Spleen (tissue), 11 donors: ENCODE data around the gene CHST6. TPM values are rescaled to one million over a fixed set of nuclear protein-coding genes. Genes with fewer than 3 reads are reported as not detected.

Experiments
- DNase-seq: peaks from one replicate; pipeline ENCODE4 v3.0.0-alpha.2; 2020
- H3K27ac ChIP-seq, 8 donors: fragments of 200-600 bp; sonication (generic) in 7 of 8; 1 replicate in 4 of 8; 2 replicates in 4 of 8; pipeline versions ENCODE4 v1.5.0 to v1.8.0; 2016 to 2021; ENCODE audit warnings: inconsistent platforms in 4 of 8, mild to moderate bottlenecking in 4 of 8, moderate library complexity in 1 of 8
- H3K27me3 ChIP-seq, 7 donors: fragments of 200-600 bp; sonication (generic) in 6 of 7; replicated peaks in 1 of 7; 1 replicate in 4 of 7; 2 replicates in 3 of 7; pipeline versions ENCODE4 v1.5.0 to v1.8.0; 2016 to 2021; ENCODE audit warnings: inconsistent platforms in 3 of 7, mild to moderate bottlenecking in 1 of 7
- H3K36me3 ChIP-seq, 6 donors: fragments of 200-600 bp; sonication (generic) in 5 of 6; 1 replicate in 4 of 6; 2 replicates in 2 of 6; pipeline versions ENCODE4 v1.5.0 to v1.8.0; 2016 to 2021; ENCODE audit warnings: inconsistent platforms in 2 of 6
- H3K4me1 ChIP-seq, 6 donors: fragments of 200-600 bp; sonication (generic) in 5 of 6; 1 replicate in 3 of 6; 2 replicates in 3 of 6; pipeline versions ENCODE4 v1.5.0 to v1.8.0; 2016 to 2021; ENCODE audit warnings: inconsistent platforms in 3 of 6
- H3K4me3 ChIP-seq, 8 donors: fragments of 200-600 bp; sonication (generic) in 7 of 8; 1 replicate in 4 of 8; 2 replicates in 4 of 8; pipeline versions ENCODE4 v1.5.0 to v1.8.0; 2016 to 2021; ENCODE audit warnings: inconsistent platforms in 4 of 8, mild to moderate bottlenecking in 4 of 8, moderate library complexity in 2 of 8
- H3K9me3 ChIP-seq, 8 donors: fragments of 200-600 bp; sonication (generic) in 7 of 8; 1 replicate in 4 of 8; 2 replicates in 4 of 8; pipeline versions ENCODE4 v1.5.0 to v1.8.0; 2016 to 2021; ENCODE audit warnings: inconsistent platforms in 4 of 8
- CTCF ChIP-seq, 11 experiments: fragments of 200-600 bp in 7 of 11; fragments of 450-650 bp in 4 of 11; sonication (generic) in 4 of 11; IDR thresholded peaks in 8 of 11; conservative IDR thresholded peaks in 3 of 11; 1 replicate in 7 of 11; 2 replicates in 4 of 11; pipeline versions ENCODE4 v1.4.0 to v1.8.0; 2016 to 2021; ENCODE audit warnings: antibody characterized with exemption in 11 of 11, inconsistent platforms in 4 of 11, mild to moderate bottlenecking in 1 of 11
- POLR2A ChIP-seq, 3 donors: fragments of 450-650 bp; IDR thresholded peaks; one replicate each; pipeline ENCODE4 v1.5.1; 2017; ENCODE audit warnings: antibody characterized with exemption in 3 of 3, mild to moderate bottlenecking in 1 of 3
- POLR2AphosphoS5 ChIP-seq, 3 donors: sonication (generic); formaldehyde crosslinking; IDR thresholded peaks; one replicate each; pipeline ENCODE4 v1.5.1; 2017; ENCODE audit warnings: antibody characterized with exemption in 3 of 3
- WGBS, 5 donors: extraction: QIAGEN DNeasy Blood & Tissue Kit in 3 of 5; methylation state at CpG; one replicate each; pipeline versions ENCODE4 v1.1.5 to v1.1.7; 2013 to 2018; 5-methylcytosine and 5-hydroxymethylcytosine counted together
- intact Hi-C: fragments of 100-400 bp; cut with DNase I; formaldehyde crosslinking; loops from one replicate; pipeline ENCODE4 v1.15.0; 2023; ENCODE audit warnings: low total_unique reads
- polyA plus RNA-seq, 3 donors: library from polyadenylated mRNA; stranded (reverse); fragments of 200-250 nt; gene quantifications; one replicate each; pipeline ENCODE4 v1.2.1, GENCODE V29; 2013
- total RNA-seq, 7 donors: library from RNA; depleted of rRNA in 3 of 7; stranded (reverse); fragments of >200 nt in 3 of 7; fragmentation: NEBNext Ultra II Directional in 4 of 7; extraction: Animal tissue kit (Norgen Biotek cat#: 25700) in 4 of 7; gene quantifications; one replicate each; pipeline versions ENCODE4 v1.1.0 to v1.2.1, GENCODE V29; 2016 to 2021
- donor health status: healthy with polysubstance abuse.
- donor health status: DM: no; HTN: no; CAD: no; lungs with moderate emphysema.
- donor health status: DM: no; HTN: no; CAD: no.
- donor health status: Bipolar disorder and iron deficiency.
- donor health status: healthy.
- donor health status: DM: no; HTN: no; CAD: no.
- donor health status: DM: yes; HTN: yes; CAD: no.

CHST6 gene
- total and polyA plus RNA-seq, 10 donors: under 0.01 to 0.66 (median 0.19) TPM; not detected in 1

- Histone ChIP-seq H3K27ac (no peak overlapping the region), H3K9me3 (no peaks in the 10 kb centered on the region), H3K27me3 (no peaks in the 10 kb centered on the region), H3K36me3 (no peaks in the 10 kb centered on the region), H3K4me3 (no peak overlapping the region), H3K4me1 (peaks cover 0 to 9% (median 0%) of the 10 kb centered on the region in 6 donors)
- WGBS, 5 donors: 83 to 91% (median 85%) methylated on average over 9 of the region's 9 CpGs
- no peak for DNase-seq
- intact Hi-C loops: loop anchor here (10.0 kb wide), 1 partner anchor 59 kb away; no protein-coding TSS in a partner anchor
- TF ChIP-seq POLR2AphosphoS5 (IDR thresholded peaks at IDR 0.05) (no peak), POLR2A (IDR thresholded peaks at IDR 0.05) (no peak), CTCF (IDR thresholded peaks at IDR 0.05 in 8 of 11, conservative IDR thresholded peaks at IDR 0.05 in 3 of 11) (no peak)
These were observed 9.1 kb downstream of the CHST6 start for GRCh38 chr16:75486014-75486675.

GRCh38 chr16:75485230-75486013 lies 9.8 kb downstream of the CHST6 start:
- H3K36me3 ChIP-seq: no peaks in the 10 kb centered on the region
- H3K27ac ChIP-seq: peak overlapping the region in 1 of 8 donors; percentile 15
- H3K27me3 ChIP-seq: no peaks in the 10 kb centered on the region
- intact Hi-C loops: loop anchor here (10.0 kb wide), 1 partner anchor 59 kb away; no protein-coding TSS in a partner anchor
- WGBS, 5 donors: 74 to 90% (median 81%) methylated on average over 7 of the region's 7 CpGs
- TF ChIP-seq CTCF (IDR thresholded peaks at IDR 0.05 in 8 of 11, conservative IDR thresholded peaks at IDR 0.05 in 3 of 11) (no peak), POLR2A (IDR thresholded peaks at IDR 0.05) (no peak), POLR2AphosphoS5 (IDR thresholded peaks at IDR 0.05) (no peak)
- H3K4me3 ChIP-seq: no peak overlapping the region
- H3K4me1 ChIP-seq: peaks cover 0 to 9% (median 0%) of the 10 kb centered on the region in 6 donors
- H3K9me3 ChIP-seq: no peaks in the 10 kb centered on the region
- DNase-seq: no peak

GRCh38 chr16:75483222-75483621 lies 12.0 kb downstream of the CHST6 start:
- intact Hi-C loops: loop anchor here (10.0 kb wide), 1 partner anchor 62 kb away; no protein-coding TSS in a partner anchor
- peaks cover 0 to 9% (median 0%) of the 10 kb centered on the region in 6 donors for H3K4me1 ChIP-seq
- H3K27ac ChIP-seq: no peak overlapping the region
- no peak overlapping the region for H3K4me3 ChIP-seq
- H3K36me3 ChIP-seq: no peaks in the 10 kb centered on the region
- no peaks in the 10 kb centered on the region for H3K27me3 ChIP-seq
- DNase-seq: no peak
- H3K9me3 ChIP-seq: no peaks in the 10 kb centered on the region
- 79 to 93% (median 85%) methylated on average over 2 of the region's 2 CpGs for WGBS, 5 donors
- TF ChIP-seq POLR2A (IDR thresholded peaks at IDR 0.05) (no peak), POLR2AphosphoS5 (IDR thresholded peaks at IDR 0.05) (no peak), CTCF (IDR thresholded peaks at IDR 0.05 in 8 of 11, conservative IDR thresholded peaks at IDR 0.05 in 3 of 11) (no peak)
